ENCODE results near the gene PLCL1.

Gene PLCL1

GRCh38 chr2:197944416-197945096 is 140.2 kb downstream of the PLCL1 start:
- Histone ChIP-seq H3K9ac (ENCODE audit: low read length) (no peak overlapping the region), H3K9me3 (ENCODE audit: low read length) (no peaks in the 10 kb centered on the region), H3K4me1 (ENCODE audit: insufficient read depth, low read length) (peaks cover 10% of the 10 kb centered on the region), H3K27me3 (ENCODE audit: control insufficient read depth in 1 of 2, insufficient read depth in 2 of 2, low read length in 2 of 2) (no peaks in the 10 kb centered on the region), H3K27ac (ENCODE audit: low read depth, low read length) (no peak overlapping the region), H3K36me3 (ENCODE audit: insufficient read depth, low read length) (no peaks in the 10 kb centered on the region), H3K4me3 (ENCODE audit: low read depth in 1 of 2, low read length in 2 of 2) (no peak overlapping the region)

GRCh38 chr2:197946562-197946961 is 142.2 kb downstream of the PLCL1 start:
- Histone ChIP-seq H3K36me3 (ENCODE audit: insufficient read depth, low read length) (no peaks in the 10 kb centered on the region), H3K9me3 (ENCODE audit: low read length) (no peaks in the 10 kb centered on the region), H3K9ac (ENCODE audit: low read length) (no peak overlapping the region), H3K4me1 (ENCODE audit: insufficient read depth, low read length) (peaks cover 22% of the 10 kb centered on the region), H3K27me3 (ENCODE audit: control insufficient read depth in 1 of 2, insufficient read depth in 2 of 2, low read length in 2 of 2) (no peaks in the 10 kb centered on the region), H3K4me3 (ENCODE audit: low read depth in 1 of 2, low read length in 2 of 2) (no peak overlapping the region), H3K27ac (ENCODE audit: low read depth, low read length) (no peak overlapping the region)

- Histone ChIP-seq H3K4me3 (ENCODE audit: low read depth in 1 of 2, low read length in 2 of 2) (no peak overlapping the region), H3K9me3 (ENCODE audit: low read length) (no peaks in the 10 kb centered on the region), H3K9ac (ENCODE audit: low read length) (no peak overlapping the region), H3K27me3 (ENCODE audit: control insufficient read depth in 1 of 2, insufficient read depth in 2 of 2, low read length in 2 of 2) (no peaks in the 10 kb centered on the region), H3K4me1 (ENCODE audit: insufficient read depth, low read length) (peaks cover 22% of the 10 kb centered on the region), H3K36me3 (ENCODE audit: insufficient read depth, low read length) (no peaks in the 10 kb centered on the region), H3K27ac (ENCODE audit: low read depth, low read length) (no peak overlapping the region)
These were observed 142.9 kb downstream of the PLCL1 start for GRCh38 chr2:197947219-197947757.

- Histone ChIP-seq H3K27ac (ENCODE audit: low read depth, low read length) (no peak overlapping the region), H3K4me3 (ENCODE audit: low read depth in 1 of 2, low read length in 2 of 2) (no peak overlapping the region), H3K9ac (ENCODE audit: low read length) (no peak overlapping the region), H3K36me3 (ENCODE audit: insufficient read depth, low read length) (no peaks in the 10 kb centered on the region), H3K9me3 (ENCODE audit: low read length) (no peaks in the 10 kb centered on the region), H3K27me3 (ENCODE audit: control insufficient read depth in 1 of 2, insufficient read depth in 2 of 2, low read length in 2 of 2) (no peaks in the 10 kb centered on the region), H3K4me1 (ENCODE audit: insufficient read depth, low read length) (peaks cover 20% of the 10 kb centered on the region)
These were observed 144.8 kb downstream of the PLCL1 start for GRCh38 chr2:197949224-197949623.

GRCh38 chr2:197950006-197950405 is 145.6 kb downstream of the PLCL1 start:
- peaks cover 13% of the 10 kb centered on the region for H3K4me1 ChIP-seq (ENCODE audit: insufficient read depth, low read length)
- no peak overlapping the region for H3K9ac ChIP-seq (ENCODE audit: low read length)
- no peak overlapping the region for H3K27ac ChIP-seq (ENCODE audit: low read depth, low read length)
- no peaks in the 10 kb centered on the region for H3K27me3 ChIP-seq (ENCODE audit: control insufficient read depth in 1 of 2, insufficient read depth in 2 of 2, low read length in 2 of 2)
- H3K4me3 ChIP-seq (ENCODE audit: low read depth in 1 of 2, low read length in 2 of 2), result no peak overlapping the region
- H3K9me3 ChIP-seq (ENCODE audit: low read length), result no peaks in the 10 kb centered on the region
- H3K36me3 ChIP-seq (ENCODE audit: insufficient read depth, low read length), result no peaks in the 10 kb centered on the region

GRCh38 chr2:197950724-197951123 is 146.3 kb downstream of the PLCL1 start:
- no peak overlapping the region for H3K4me3 ChIP-seq (ENCODE audit: low read depth in 1 of 2, low read length in 2 of 2)
- peaks cover 13% of the 10 kb centered on the region for H3K4me1 ChIP-seq (ENCODE audit: insufficient read depth, low read length)
- no peaks in the 10 kb centered on the region for H3K9me3 ChIP-seq (ENCODE audit: low read length)
- H3K36me3 ChIP-seq (ENCODE audit: insufficient read depth, low read length), result no peaks in the 10 kb centered on the region
- H3K27me3 ChIP-seq (ENCODE audit: control insufficient read depth in 1 of 2, insufficient read depth in 2 of 2, low read length in 2 of 2), result no peaks in the 10 kb centered on the region
- no peak overlapping the region for H3K9ac ChIP-seq (ENCODE audit: low read length)
- no peak overlapping the region for H3K27ac ChIP-seq (ENCODE audit: low read depth, low read length)

- Histone ChIP-seq H3K4me3 (ENCODE audit: low read depth in 1 of 2, low read length in 2 of 2) (no peak overlapping the region), H3K4me1 (ENCODE audit: insufficient read depth, low read length) (peaks cover 13% of the 10 kb centered on the region), H3K9me3 (ENCODE audit: low read length) (no peaks in the 10 kb centered on the region), H3K27me3 (ENCODE audit: control insufficient read depth in 1 of 2, insufficient read depth in 2 of 2, low read length in 2 of 2) (no peaks in the 10 kb centered on the region), H3K9ac (ENCODE audit: low read length) (no peak overlapping the region), H3K36me3 (ENCODE audit: insufficient read depth, low read length) (no peaks in the 10 kb centered on the region), H3K27ac (ENCODE audit: low read depth, low read length) (no peak overlapping the region)
These were observed 148.3 kb downstream of the PLCL1 start for GRCh38 chr2:197952540-197953202.

GRCh38 chr2:197954328-197954727 is 149.9 kb downstream of the PLCL1 start:
- no peaks in the 10 kb centered on the region for H3K36me3 ChIP-seq (ENCODE audit: insufficient read depth, low read length)
- H3K27ac ChIP-seq (ENCODE audit: low read depth, low read length), result no peak overlapping the region
- no peak overlapping the region for H3K4me3 ChIP-seq (ENCODE audit: low read depth in 1 of 2, low read length in 2 of 2)
- H3K4me1 ChIP-seq (ENCODE audit: insufficient read depth, low read length), result peaks cover 13% of the 10 kb centered on the region
- H3K9me3 ChIP-seq (ENCODE audit: low read length), result no peaks in the 10 kb centered on the region
- H3K9ac ChIP-seq (ENCODE audit: low read length), result no peak overlapping the region
- no peaks in the 10 kb centered on the region for H3K27me3 ChIP-seq (ENCODE audit: control insufficient read depth in 1 of 2, insufficient read depth in 2 of 2, low read length in 2 of 2)

- Histone ChIP-seq H3K9me3 (ENCODE audit: low read length) (no peaks in the 10 kb centered on the region), H3K27ac (ENCODE audit: low read depth, low read length) (no peak overlapping the region), H3K9ac (ENCODE audit: low read length) (no peak overlapping the region), H3K4me3 (ENCODE audit: low read depth in 1 of 2, low read length in 2 of 2) (no peak overlapping the region), H3K36me3 (ENCODE audit: insufficient read depth, low read length) (no peaks in the 10 kb centered on the region), H3K27me3 (ENCODE audit: control insufficient read depth in 1 of 2, insufficient read depth in 2 of 2, low read length in 2 of 2) (no peaks in the 10 kb centered on the region), H3K4me1 (ENCODE audit: insufficient read depth, low read length) (no peaks in the 10 kb centered on the region)
These were observed 154.3 kb downstream of the PLCL1 start for GRCh38 chr2:197958592-197959150.

GRCh38 chr2:197959383-197959782 is 155.0 kb downstream of the PLCL1 start:
- Histone ChIP-seq H3K4me3 (ENCODE audit: low read depth in 1 of 2, low read length in 2 of 2) (no peak overlapping the region), H3K27me3 (ENCODE audit: control insufficient read depth in 1 of 2, insufficient read depth in 2 of 2, low read length in 2 of 2) (no peaks in the 10 kb centered on the region), H3K27ac (ENCODE audit: low read depth, low read length) (no peak overlapping the region), H3K36me3 (ENCODE audit: insufficient read depth, low read length) (no peaks in the 10 kb centered on the region), H3K4me1 (ENCODE audit: insufficient read depth, low read length) (no peaks in the 10 kb centered on the region), H3K9ac (ENCODE audit: low read length) (no peak overlapping the region), H3K9me3 (ENCODE audit: low read length) (no peaks in the 10 kb centered on the region)

GRCh38 chr2:197960786-197961185 is 156.4 kb downstream of the PLCL1 start:
- Histone ChIP-seq H3K4me3 (ENCODE audit: low read depth in 1 of 2, low read length in 2 of 2) (no peak overlapping the region), H3K9ac (ENCODE audit: low read length) (no peak overlapping the region), H3K9me3 (ENCODE audit: low read length) (peaks cover 4% of the 10 kb centered on the region), H3K27ac (ENCODE audit: low read depth, low read length) (no peak overlapping the region), H3K4me1 (ENCODE audit: insufficient read depth, low read length) (no peaks in the 10 kb centered on the region), H3K36me3 (ENCODE audit: insufficient read depth, low read length) (no peaks in the 10 kb centered on the region), H3K27me3 (ENCODE audit: control insufficient read depth in 1 of 2, insufficient read depth in 2 of 2, low read length in 2 of 2) (no peaks in the 10 kb centered on the region)

All from muscle layer of colon (tissue), 2 donors.